IPS-NIHi7 (cell line): Measurements from ENCODE around the gene DAGLA.

Experiments used
- DNase-seq: peaks from one replicate; pipeline ENCODE4 v3.0.0; 2012; ENCODE audit warnings: mixed read lengths; ENCODE audit errors: extremely low spot score

The DAGLA gene

GRCh38 chr11:61709572-61709971, 29.4 kb downstream of the DAGLA start:
- no peak for DNase-seq

DNA sequence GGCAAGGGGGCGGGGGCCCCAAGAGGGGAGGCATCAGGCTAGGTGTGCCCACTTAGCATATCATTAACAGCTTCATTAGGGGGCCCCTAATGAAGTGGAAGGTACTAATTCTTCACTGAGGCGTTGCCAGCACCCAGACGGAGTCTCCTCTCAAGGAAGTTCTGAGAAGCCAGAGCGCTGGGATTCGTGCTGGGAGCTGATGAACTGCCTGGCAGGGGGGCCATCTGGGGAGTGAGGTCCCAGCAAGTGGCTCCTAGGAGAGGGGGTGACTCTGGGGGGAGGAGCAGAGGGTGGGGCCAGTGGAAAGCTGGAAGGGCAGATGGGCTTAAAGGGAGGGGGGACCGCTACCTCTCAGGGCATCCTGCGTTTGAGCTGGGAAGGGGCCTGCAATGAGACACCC, 29.8 kb downstream of the DAGLA start:
- DNase-seq: no peak

DNA sequence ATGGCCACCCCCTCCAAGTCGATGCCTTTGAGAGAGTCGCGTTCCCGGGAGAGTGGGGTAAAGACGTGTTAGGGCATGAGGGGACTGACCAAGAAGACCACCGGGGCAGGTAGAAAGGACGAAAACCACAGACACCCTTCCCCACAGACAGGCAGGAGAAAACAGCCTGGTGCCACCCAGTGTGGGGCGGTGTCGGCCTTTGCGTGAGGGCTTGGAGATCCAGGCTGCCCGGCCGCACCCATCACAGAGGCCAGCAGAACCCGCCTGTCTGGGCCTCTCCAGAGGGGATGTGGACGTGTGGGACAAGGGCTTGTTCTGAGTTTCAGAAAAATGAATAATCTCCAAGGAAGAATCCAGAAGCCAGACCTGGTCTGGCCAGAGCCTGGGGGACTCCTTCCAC, 30.8 kb downstream of the DAGLA start:
- DNase-seq: no peak

GRCh38 chr11:61711498-61711897, 31.3 kb downstream of the DAGLA start:
- no peak for DNase-seq

DNA sequence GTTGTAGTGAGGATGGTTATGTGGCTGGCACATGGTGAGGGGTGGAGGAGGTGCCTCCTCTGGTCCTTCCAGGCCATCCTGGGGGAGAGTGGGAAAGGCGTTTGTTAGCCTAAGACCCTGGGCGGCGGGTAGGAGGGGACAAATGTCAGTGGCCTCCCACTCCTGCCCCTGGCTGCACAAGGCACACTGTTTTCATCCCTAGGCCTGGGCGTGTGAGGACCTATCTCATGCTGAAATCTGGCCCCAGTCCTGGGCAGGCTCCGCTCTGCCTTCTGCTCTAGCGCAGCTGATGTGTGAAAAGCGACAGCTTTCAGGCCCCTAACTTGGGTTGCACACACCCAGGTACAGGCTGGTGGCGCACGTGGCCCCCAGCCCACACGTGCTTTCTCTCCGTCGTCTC, 32.1 kb downstream of the DAGLA start:
- DNase-seq: no peak

GRCh38 chr11:61712846-61713245, 32.7 kb downstream of the DAGLA start:
- DNase-seq: no peak

GRCh38 chr11:61713464-61713863, 33.3 kb downstream of the DAGLA start:
- DNase-seq: no peak

DNA sequence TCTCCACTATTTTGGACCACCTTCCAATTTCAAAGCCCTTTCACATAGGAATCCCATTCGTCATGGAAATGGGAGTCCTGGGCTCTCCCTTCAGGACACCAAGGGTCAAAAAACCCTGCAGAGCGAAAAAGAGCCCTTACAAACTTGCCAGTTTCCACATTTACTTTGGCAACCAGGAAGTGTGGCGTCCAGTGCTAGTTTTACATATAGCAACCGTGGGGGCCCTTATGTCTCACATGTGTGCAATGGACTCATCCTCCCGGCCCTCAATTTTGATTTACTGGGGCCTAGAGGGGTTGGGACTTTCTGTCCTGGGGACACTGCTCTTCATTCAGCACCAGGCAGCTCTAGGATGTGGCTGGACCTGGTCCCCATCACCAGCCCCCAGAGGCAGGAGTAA, 33.7 kb downstream of the DAGLA start:
- no peak for DNase-seq

GRCh38 chr11:61714316-61714715, 34.1 kb downstream of the DAGLA start:
- DNase-seq: no peak

DNA sequence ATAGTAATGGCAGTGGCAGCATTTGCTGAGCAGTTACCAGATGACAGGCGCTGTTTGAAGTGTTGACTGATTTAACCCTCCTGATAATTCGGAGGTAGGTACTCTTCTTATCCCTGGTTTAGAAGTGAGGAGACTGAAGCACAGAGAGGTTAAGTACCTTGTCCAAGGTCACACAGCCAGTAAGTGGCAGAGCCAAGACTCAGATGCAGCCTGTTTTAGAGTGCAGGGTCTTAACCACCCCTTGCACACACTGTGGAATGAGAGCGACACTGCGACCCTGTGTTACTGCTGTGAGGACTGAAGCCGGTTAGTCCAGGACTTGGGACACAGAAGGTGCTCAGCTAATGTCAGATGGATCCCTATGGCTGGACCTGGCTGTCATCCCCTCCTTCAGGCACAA, 34.7 kb downstream of the DAGLA start:
- DNase-seq: no peak

GRCh38 chr11:61715867-61716266, 35.7 kb downstream of the DAGLA start:
- no peak for DNase-seq

DNA sequence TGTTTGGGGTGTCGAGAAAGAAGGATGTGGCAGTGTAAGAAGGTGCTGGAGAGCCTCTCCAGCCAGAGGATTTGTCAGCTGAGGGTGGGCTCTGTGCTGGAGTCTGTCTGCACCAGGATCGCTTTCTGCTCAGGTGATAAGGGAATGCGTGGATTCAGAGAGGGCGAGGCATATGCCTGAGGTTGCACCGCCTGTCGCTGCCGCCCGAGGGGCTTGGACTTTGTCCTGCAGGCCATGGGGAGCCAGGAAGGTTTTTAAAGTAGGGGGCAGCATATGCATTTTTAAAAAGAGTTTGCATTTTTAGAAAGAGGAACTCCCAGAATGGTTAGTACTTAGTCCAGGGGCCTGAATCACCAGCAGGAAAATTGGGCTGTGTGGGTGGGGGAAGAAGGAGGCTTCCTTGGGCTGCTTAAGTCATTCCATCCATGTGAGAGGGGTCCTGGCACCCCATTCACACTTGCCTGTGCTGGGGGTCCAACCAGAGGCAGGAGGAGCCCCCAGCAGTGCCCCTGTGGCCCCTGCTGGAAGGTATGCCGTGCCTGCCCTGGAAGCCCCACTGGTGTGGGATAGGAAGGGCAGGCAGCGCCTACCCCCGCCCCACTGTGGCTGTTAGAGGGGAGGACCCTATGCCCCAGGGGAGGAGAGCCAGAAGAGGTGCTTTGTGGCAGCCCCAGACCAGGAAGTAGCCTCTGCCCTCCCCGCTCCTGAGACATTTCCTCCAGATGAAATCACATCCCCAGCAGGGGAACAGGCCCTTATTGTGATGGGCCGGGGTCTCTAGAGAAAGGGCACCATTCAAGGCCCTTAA, 36.5 kb downstream of the DAGLA start:
- peak; percentile 71 for DNase-seq

DNA sequence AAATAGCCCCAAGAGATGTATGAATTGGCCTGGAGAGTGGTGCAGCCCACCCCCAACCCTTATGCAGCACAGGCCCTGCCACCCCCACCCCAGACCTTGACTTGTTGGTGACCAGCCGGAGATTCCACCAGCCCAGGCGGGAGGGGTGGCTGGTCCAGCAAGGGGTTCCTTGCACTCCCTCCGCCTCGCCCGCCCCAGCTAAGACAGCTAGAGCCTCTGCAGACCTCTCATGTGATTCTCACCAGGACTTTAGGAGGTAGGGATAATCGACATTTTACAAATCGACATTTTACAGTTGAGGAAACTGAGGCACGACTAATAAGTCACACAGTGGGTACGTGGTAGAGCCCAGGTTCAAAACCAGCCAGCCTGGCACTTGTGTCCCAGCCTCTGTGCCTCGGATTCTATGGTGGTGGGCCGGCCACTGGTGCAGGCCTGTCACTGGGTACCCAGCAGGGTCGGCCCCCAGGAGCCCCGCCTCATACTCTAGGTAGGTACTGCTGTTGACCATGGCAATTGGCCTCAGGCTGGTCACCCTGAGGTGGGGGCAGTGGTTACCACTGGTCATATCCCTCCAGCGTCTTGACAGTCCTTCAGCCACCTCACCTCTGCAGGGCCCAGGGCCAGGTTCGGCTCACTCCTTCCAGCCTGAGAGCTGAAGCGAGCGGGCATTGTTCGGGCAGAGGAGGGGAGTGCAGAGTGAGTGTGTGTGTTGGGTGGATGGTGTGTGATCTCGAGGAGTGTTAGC, 37.3 kb downstream of the DAGLA start:
- no peak for DNase-seq

DNA sequence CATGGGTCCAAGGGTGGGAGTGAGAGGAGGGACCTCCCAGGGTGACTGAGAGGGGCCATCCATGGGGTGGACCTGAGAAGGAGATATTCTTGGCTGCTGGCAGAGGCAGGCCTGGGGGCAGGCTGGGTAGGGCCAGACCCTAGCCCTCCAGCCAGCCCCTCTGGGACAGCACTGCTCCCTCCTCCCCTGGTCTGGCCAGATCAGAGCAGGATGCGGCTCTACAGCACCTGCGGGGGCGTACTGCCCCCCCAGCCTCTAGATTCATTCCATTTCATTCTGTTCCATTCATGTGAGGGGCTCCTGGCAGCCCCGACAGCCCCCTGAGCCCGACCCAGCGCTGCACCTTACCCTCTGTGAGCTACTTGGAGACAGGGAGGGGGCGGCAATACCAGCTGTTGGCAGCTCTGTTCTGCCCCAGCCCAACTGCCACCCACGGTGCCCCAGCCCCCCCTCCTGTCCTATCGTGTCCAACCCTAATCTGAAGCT, 37.9 kb downstream of the DAGLA start:
- DNase-seq: peak; percentile 53

- peak; percentile 96 for DNase-seq
These were observed 38.6 kb downstream of the DAGLA start for GRCh38 chr11:61718621-61719302.

- no peak for DNase-seq
These were observed 39.8 kb downstream of the DAGLA start for GRCh38 chr11:61719978-61720377.

DNA sequence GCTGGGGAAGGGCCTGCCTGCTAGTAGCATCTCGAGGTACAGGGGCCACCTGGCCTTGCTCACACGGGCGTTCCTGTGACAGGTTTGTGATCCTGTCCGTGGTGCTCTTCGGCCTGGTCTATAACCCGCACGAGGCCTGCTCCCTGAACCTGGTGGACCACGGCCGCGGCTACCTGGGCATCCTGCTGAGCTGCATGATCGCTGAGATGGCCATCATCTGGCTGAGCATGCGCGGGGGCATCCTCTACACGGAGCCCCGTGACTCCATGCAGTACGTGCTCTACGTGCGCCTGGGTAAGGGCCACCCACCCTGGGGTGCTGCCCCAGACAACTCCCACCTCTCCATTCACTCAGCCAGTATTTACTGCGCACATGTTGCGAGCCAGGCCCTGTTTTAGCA, 40.4 kb downstream of the DAGLA start:
- no peak for DNase-seq

GRCh38 chr11:61724437-61724836, 44.2 kb downstream of the DAGLA start:
- DNase-seq: no peak

- no peak for DNase-seq
These were observed 45.6 kb downstream of the DAGLA start for GRCh38 chr11:61725781-61726231.

- DNase-seq: no peak
These were observed 46.6 kb downstream of the DAGLA start for GRCh38 chr11:61726775-61727174.

DNA sequence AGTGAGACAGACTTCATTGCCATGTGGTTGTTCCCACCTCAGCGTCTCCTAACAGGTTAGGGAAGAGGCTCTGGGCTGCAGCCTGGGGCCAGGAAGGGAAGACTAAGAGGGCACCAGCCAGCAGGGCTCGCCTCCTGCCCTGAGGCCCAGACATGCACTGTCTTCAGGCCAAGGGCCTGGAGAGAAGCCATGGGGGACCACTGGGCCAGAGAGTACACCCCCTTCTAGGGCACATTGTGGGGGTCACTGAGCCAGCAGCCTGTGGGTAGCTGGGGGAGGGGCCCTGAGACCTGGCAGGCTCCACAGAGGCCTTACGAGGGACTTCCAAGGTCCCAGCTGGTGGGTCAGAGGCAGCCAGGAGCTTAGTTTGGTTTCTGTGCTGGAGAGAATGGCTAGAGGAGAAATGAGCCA, 47.2 kb downstream of the DAGLA start:
- no peak for DNase-seq
